Measurements from ENCODE around the gene CALCR. TPM values are rescaled to one million over a fixed set of nuclear protein-coding genes. Genes with fewer than 3 reads are reported as not detected.

Gene CALCR
- total RNA-seq, 1 donor from 2014 or later: not detected

- H3K27ac ChIP-seq: no peak overlapping the region
- TF ChIP-seq CTCF (IDR thresholded peaks at IDR 0.05): no peak
- no peaks in the 10 kb centered on the region for H3K4me1 ChIP-seq
- H3K4me3 ChIP-seq: no peak overlapping the region
- H3K9me3 ChIP-seq: no peaks in the 10 kb centered on the region
- ATAC-seq (no peak), DNase-seq (no peak)
- H3K36me3 ChIP-seq: no peaks in the 10 kb centered on the region
- no peaks in the 10 kb centered on the region for H3K27me3 ChIP-seq
- intact Hi-C loops (cut with DNase I): no loop called here
Observed at GRCh38 chr7:93409324-93409723, 165.2 kb downstream of the CALCR start.

DNA sequence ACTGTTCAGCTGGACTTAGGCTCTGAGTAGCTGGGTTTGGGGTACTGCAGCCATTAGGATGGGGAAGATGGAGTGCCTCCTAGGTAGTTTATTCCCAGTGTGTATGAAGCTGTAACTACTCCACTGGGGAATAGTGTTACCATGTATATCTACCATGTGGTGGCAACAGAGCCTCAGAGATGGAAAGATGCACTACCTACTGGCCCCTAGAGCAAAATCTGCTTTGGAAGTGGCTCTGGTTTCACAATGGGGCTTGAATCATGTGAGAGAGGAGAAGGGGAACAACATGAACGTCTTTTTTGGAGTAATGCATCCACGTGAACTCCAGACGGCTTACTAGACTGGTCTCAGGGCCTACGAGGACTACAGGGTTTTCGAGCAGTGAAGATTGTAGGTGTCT, 167.3 kb downstream of the CALCR start:
- no peak overlapping the region for H3K4me3 ChIP-seq
- H3K27me3 ChIP-seq: no peaks in the 10 kb centered on the region
- TF ChIP-seq CTCF (IDR thresholded peaks at IDR 0.05): no peak
- no peak for ATAC-seq
- H3K9me3 ChIP-seq: no peaks in the 10 kb centered on the region
- H3K4me1 ChIP-seq: no peaks in the 10 kb centered on the region
- H3K36me3 ChIP-seq: no peaks in the 10 kb centered on the region
- no peak overlapping the region for H3K27ac ChIP-seq
- no peak for DNase-seq
- intact Hi-C loops (cut with DNase I): no loop called here

- Histone ChIP-seq H3K36me3 (no peaks in the 10 kb centered on the region), H3K4me1 (no peaks in the 10 kb centered on the region), H3K9me3 (no peaks in the 10 kb centered on the region), H3K27ac (no peak overlapping the region), H3K27me3 (no peaks in the 10 kb centered on the region), H3K4me3 (no peak overlapping the region)
- intact Hi-C loops (cut with DNase I): no loop called here
- ATAC-seq (no peak), DNase-seq (no peak)
- TF ChIP-seq CTCF (IDR thresholded peaks at IDR 0.05): no peak
Observed at GRCh38 chr7:93402944-93403343, 171.6 kb downstream of the CALCR start.

GRCh38 chr7:93399642-93400041, 174.9 kb downstream of the CALCR start:
- ATAC-seq: no peak
- Histone ChIP-seq H3K36me3 (no peaks in the 10 kb centered on the region), H3K4me3 (no peak overlapping the region), H3K27me3 (no peaks in the 10 kb centered on the region), H3K27ac (no peak overlapping the region), H3K9me3 (no peaks in the 10 kb centered on the region), H3K4me1 (no peaks in the 10 kb centered on the region)
- no peak for TF ChIP-seq CTCF (IDR thresholded peaks at IDR 0.05)
- intact Hi-C loops (cut with DNase I): no loop called here
- DNase-seq: no peak

DNA sequence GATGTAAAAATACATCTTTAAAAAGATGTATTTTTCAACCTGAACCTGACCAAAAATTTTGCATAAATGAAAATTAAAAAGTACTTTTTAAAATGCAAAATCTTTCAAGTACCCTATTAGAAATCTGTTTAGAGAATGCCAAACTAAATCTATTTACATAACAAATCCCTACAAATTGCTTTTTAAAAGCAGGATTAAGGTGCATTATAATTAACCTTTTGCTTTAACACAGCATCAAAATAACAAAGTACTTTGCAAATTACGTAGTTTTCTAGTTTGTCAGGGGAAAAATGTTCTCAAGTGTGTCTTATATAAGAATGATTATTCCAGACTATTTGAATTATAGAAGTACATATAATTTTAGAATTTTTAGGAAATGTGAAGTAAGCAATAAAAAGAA, 181.5 kb downstream of the CALCR start:
- no peaks in the 10 kb centered on the region for H3K36me3 ChIP-seq
- intact Hi-C loops (cut with DNase I): no loop called here
- TF ChIP-seq CTCF (IDR thresholded peaks at IDR 0.05): no peak
- no peaks in the 10 kb centered on the region for H3K27me3 ChIP-seq
- no peak overlapping the region for H3K27ac ChIP-seq
- ATAC-seq: no peak
- no peaks in the 10 kb centered on the region for H3K9me3 ChIP-seq
- no peak for DNase-seq
- no peak overlapping the region for H3K4me3 ChIP-seq
- no peaks in the 10 kb centered on the region for H3K4me1 ChIP-seq

GRCh38 chr7:93390660-93391059, 183.9 kb downstream of the CALCR start:
- H3K4me1 ChIP-seq: no peaks in the 10 kb centered on the region
- intact Hi-C loops (cut with DNase I): no loop called here
- H3K9me3 ChIP-seq: no peaks in the 10 kb centered on the region
- no peak overlapping the region for H3K4me3 ChIP-seq
- no peak for TF ChIP-seq CTCF (IDR thresholded peaks at IDR 0.05)
- ATAC-seq (no peak), DNase-seq (no peak)
- H3K27me3 ChIP-seq: no peaks in the 10 kb centered on the region
- no peaks in the 10 kb centered on the region for H3K36me3 ChIP-seq
- no peak overlapping the region for H3K27ac ChIP-seq

Data from upper lobe of right lung (tissue), 1 donor.